K562 (cell line): ENCODE measurements around the gene MEIG1. TPM values are rescaled to one million over a fixed set of nuclear protein-coding genes. Genes with fewer than 3 reads are reported as not detected.

ENCODE experiments used
- ARID3B ChIP-seq: fragments of 250-450 bp; sonication (Bioruptor Pico); IDR thresholded peaks from 2 replicates; pipeline ENCODE4 v1.4.0; 2020; ENCODE audit warnings: borderline replicate concordance
- EP300 ChIP-seq: IDR thresholded peaks from 2 replicates; pipeline ENCODE4 v1.6.1; 2012; ENCODE audit warnings: low read length, improper control_type of control experiment
- GATAD2B ChIP-seq: fragments of 450-650 bp; IDR thresholded peaks from 2 replicates; pipeline ENCODE4 v1.6.1; 2017; ENCODE audit warnings: mild to moderate bottlenecking, borderline replicate concordance
- MAFK ChIP-seq: IDR thresholded peaks from 2 replicates; pipeline ENCODE4 v1.6.1; 2011; ENCODE audit warnings: low read length, improper control_type of control experiment
- MTA3 ChIP-seq: fragments of 450-650 bp; formaldehyde crosslinking; IDR thresholded peaks from 2 replicates; pipeline ENCODE4 v1.6.1; 2017; ENCODE audit warnings: mild to moderate bottlenecking, borderline replicate concordance
- NFE2L1 ChIP-seq: fragments of 450-650 bp; IDR thresholded peaks from 2 replicates; pipeline ENCODE4 v1.6.1; 2016; ENCODE audit warnings: missing genetic modification characterization, low read depth, mild to moderate bottlenecking, missing compliant biosample characterization, moderate library complexity, borderline replicate concordance
- NR0B1 ChIP-seq: fragments of 450-650 bp; IDR thresholded peaks from one replicate; pipeline ENCODE4 v1.6.1; 2018; ENCODE audit warnings: mild to moderate bottlenecking, moderate library complexity; ENCODE audit not compliant: partially characterized antibody
- REST ChIP-seq, 2 experiments: fragments of 450-650 bp; formaldehyde crosslinking in 1 of 2; IDR thresholded peaks; 2 replicates each; pipeline versions ENCODE4 v1.4.0 to v1.6.1; 2014 to 2020; ENCODE audit warnings: mild to moderate bottlenecking in 2 of 2, borderline replicate concordance in 1 of 2, low read depth in 1 of 2
- SREBF1 ChIP-seq: fragments of 150-350 bp; IDR thresholded peaks from 2 replicates; pipeline ENCODE4 v1.6.1; 2014; ENCODE audit warnings: antibody characterized with exemption, low read depth, low read length, borderline replicate concordance
- TCFL5 ChIP-seq: fragments of 250-450 bp; sonication (Bioruptor Pico); conservative IDR thresholded peaks from 2 replicates; pipeline ENCODE4 v1.6.1; 2021; ENCODE audit warnings: mild to moderate bottlenecking, moderate library complexity, matching md5 sums
- THRB ChIP-seq: fragments of 450-650 bp; formaldehyde crosslinking; conservative IDR thresholded peaks from 2 replicates; pipeline ENCODE4 v1.4.0; 2022; ENCODE audit warnings: mild to moderate bottlenecking, missing genetic modification characterization
- WHSC1 ChIP-seq: IDR thresholded peaks from one replicate; pipeline ENCODE4 v1.6.1; 2012; ENCODE audit warnings: low read length, control low read depth, inconsistent platforms
- XRCC5 ChIP-seq: fragments of 200-400 bp; formaldehyde crosslinking; IDR thresholded peaks from 2 replicates; pipeline ENCODE4 v1.6.1; 2017; ENCODE audit warnings: low read depth, mild to moderate bottlenecking, low read length
- ZNF134 ChIP-seq: fragments of 250-450 bp; sonication (Bioruptor Pico); conservative IDR thresholded peaks from 2 replicates; pipeline ENCODE4 v1.4.0; 2020
- polyA plus RNA-seq, 8 experiments: library from polyadenylated mRNA; depleted of rRNA in 4 of 8; stranded (reverse) in 5 of 8; unstranded in 3 of 8; fragments of >200 nt; fragmentation: Nextera tagmentation in 2 of 8; fragmentation: Illumina TruSeq in 1 of 8; extraction: Ambion mirVana in 2 of 8; extraction: Trizol in 1 of 8; gene quantifications; 2 replicates each; pipeline versions ENCODE4 v1.2.1 to v1.2.3, GENCODE V29; 2011 to 2014; ENCODE audit warnings: inconsistent platforms in 1 of 8, missing spikeins in 1 of 8
- total RNA-seq, 7 experiments: library from RNA; depleted of rRNA in 6 of 7; stranded (reverse); fragments of >200 nt in 6 of 7; fragmentation: Illumina TruSeq in 2 of 7; extraction: Trizol in 2 of 7; gene quantifications; 2 replicates each; pipeline versions ENCODE4 v1.2.1 to v1.2.3, GENCODE V29; 2011 to 2021; ENCODE audit warnings: low replicate concordance in 1 of 7

Gene MEIG1
- total and polyA plus RNA-seq, 9 of the 15 experiments (the other 6 are each of a cell fraction or from before 2014, with no cell fraction given): 0.19 to 1.7 (median 0.54) TPM; not detected in 3

- TF ChIP-seq EP300: no peak
- 0 out of 2 replicates have a peak, but pooled peaks have one; percentile 28 for TF ChIP-seq ZNF134 (CRISPR knock-in tag)
- no peak for TF ChIP-seq TCFL5
- no peak for TF ChIP-seq MAFK
- no peak for TF ChIP-seq ARID3B
- TF ChIP-seq SREBF1: no peak
- TF ChIP-seq NR0B1: no peak
- TF ChIP-seq XRCC5: peak; percentile 68; the same call in 1 of the 2 replicates
- TF ChIP-seq NFE2L1: no peak
- TF ChIP-seq GATAD2B: peak; percentile 72; the same call in 1 of the 2 replicates
- peak; percentile 12; the same call in 1 of the 2 replicates for TF ChIP-seq REST (IDR thresholded peaks at IDR 0.05; ENCODE audit: borderline replicate concordance)
- TF ChIP-seq REST (CRISPR knock-in tag; IDR thresholded peaks at IDR 0.05; ENCODE audit: low read depth): 0 out of 2 replicates have a peak, but pooled peaks have one; percentile 49
- TF ChIP-seq MTA3: peak; percentile 86; the same call in 1 of the 2 replicates
- no peak for TF ChIP-seq THRB (CRISPR knock-in tag)
- TF ChIP-seq WHSC1: no peak
Measured at GRCh38 chr10:14954001-14954770, 5.0 kb upstream of the MEIG1 start, which contains the start of gene DCLRE1C (continued).
